ENCODE data around the gene OVOL1.
"Not testable (repeated sequence)": the region's sequence is repeated elsewhere in the genome, so short reads cannot be mapped to it uniquely, and the experiment has no call there.

OVOL1 gene

DNA sequence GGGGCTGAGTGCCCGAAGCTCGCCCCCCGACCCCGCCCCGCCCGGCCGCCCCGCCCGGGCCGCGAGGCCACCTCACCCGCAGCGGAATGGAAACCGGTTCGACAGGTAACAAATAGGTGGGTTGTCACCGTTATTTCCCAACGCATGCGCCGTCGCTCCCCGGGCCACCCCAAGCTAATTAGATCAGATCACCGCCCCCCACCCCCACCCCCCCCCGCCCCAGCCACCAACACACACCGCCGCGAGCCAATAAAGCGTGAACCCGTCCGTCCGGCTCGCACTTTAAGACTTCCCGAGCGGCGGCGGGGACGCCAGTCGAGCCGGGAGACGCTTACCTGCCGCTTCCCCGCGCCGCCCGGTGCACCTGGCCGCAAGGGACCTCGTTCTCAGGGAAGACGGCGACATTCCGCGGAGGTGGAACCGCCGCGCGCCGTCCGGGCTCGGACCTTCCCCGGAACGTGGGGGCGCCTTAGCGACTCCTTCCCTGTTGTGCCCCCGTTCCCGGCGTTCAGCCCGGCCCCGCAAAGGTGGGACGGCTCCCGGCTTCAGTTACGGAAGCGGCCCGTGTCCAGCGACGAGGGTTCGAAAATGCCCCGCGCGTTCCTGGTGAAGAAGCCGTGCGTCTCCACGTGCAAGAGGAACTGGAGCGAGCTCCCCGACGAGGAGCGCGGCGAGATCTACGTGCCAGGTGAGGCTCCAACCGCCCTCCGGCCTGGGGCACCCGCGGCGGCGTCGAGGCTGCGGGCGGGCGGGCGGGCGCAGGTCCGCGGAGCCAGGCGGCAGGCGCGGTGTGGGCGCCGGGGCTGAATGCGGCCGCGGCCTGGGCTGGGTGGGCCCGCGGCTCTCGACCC is at the start of gene OVOL1:
OVOL1 (plus strand) TSS at position 278 of the 851 bp plus-strand sequence; CDS start at position 589, 311 bp downstream.
- DNase-seq = no peak

DNA sequence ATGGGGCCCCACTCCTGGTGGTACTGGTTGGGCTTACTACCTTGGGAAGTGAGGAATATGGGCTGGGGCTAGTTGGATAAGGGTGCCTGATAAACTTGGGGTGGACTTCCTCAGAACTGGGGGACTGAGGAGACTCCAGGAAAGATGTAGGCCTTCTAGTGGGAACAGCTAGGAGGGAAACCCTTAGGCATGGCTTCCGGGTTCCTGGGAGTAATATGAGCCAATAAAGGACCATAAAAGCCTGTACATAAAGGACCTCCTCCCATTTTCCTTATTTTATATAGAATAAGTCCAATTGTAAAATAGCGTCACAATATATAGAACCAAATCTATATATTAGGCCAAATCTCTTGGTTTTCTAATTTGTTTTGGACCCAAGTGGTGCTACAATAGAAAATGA is 47.8 kb upstream of the OVOL1 start:
- no peak for DNase-seq

DNA sequence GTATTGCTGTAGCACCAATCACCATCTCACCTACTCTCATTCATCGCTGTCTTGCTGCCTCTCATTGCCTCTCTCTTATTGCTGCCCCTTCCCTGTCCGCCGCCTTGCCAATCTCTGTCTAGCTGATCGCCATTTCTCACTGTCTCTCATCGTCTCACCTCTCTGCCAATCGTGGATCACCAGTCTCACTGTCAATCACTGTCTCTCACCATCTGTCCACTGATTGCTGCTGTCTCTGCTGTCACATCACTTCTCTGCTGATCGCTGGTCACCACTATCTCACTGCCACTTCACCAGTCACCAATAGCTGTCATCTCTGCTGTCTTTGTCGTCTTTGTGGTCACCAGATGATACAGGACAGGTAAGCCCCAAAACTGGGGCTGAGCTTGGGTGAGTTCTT is 45.7 kb upstream of the OVOL1 start:
- DNase-seq = no peak

DNA sequence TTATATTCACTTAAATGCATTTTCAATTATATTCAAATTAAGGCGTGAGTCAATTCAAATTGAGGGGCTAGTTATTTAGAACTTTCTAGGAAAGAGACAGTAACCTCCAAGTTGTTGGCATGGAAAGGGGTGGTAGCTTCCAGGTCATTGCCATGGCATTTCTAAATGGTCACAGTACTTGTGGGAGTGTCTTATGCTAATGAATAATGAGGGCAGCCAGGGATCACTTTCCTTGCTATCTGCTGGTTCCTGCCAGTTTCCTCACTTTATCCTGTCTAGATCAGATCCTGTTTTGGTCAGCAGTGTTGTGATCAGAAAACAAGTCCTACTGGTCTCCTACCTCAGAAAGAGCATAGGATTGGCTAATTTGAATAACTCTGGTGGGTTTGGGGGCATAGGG is 44.5 kb upstream of the OVOL1 start:
- no peak for DNase-seq

DNA sequence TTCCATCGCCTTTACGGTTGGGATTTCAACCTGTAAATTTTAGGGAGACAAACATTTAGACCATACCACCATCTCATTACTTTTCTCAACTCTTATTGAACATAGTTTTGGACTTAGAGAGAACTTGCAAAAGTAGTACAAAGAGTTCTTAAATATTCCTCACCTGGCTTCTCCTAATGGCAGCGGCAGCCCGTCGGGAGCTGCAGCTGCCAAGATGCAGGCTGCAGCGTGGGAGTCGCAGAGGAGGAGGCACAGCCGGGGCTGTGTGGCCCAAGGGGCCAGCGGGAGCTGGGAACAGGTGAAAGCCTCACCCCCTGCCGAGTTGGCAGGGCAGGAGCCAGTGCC is 43.2 kb upstream of the OVOL1 start:
- DNase-seq = no peak

DNA sequence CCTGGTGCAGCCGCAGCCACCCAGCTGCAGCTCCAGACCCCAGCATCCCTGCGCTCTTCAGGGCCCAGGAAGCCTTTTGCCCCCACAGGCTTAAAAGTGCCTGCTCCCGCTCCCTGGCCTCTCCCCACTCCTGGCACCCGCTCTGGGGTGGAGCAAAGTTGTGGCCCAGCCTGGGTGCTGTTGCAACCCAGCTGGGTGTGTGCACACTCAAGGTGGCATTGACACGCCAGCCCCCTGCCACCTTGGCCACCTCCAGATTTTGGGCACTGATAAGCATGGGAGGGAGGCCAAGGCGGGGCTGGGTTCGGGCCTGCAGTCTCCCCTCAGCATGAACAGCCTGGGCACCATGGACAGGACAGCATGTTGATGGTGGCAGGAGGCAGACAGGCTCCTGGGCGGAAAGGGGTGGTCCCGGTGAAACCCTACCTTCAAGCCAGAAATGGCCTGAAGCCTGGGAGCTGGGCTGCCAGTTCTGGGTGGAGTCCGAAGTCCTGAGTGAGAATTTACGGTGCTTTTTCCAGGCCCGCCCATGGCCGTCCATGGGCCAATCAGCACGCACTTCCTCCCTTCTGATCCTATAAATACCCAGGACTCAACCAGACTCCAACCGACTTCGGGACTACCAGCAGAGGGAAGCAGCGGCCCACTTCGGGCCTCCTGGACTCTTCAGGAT is 42.7 kb upstream of the OVOL1 start:
- no peak for DNase-seq

DNA sequence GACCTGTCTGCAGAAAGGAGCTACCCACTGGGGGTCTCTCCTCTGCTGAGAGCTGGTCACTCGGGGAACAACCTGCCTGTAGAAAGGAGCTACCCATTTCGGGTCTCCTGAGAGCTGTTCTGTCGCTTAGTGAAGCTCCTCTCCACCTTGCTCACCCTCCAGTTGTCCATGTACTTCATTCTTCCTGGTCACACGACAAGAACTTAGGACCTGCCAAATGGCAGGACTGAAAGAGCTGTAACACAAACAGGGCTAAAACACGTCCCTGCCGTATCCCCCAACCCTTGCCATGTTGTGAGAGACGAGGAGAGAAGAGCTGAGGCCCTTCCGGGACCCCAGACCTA is 42.2 kb upstream of the OVOL1 start:
- no peak for DNase-seq

DNA sequence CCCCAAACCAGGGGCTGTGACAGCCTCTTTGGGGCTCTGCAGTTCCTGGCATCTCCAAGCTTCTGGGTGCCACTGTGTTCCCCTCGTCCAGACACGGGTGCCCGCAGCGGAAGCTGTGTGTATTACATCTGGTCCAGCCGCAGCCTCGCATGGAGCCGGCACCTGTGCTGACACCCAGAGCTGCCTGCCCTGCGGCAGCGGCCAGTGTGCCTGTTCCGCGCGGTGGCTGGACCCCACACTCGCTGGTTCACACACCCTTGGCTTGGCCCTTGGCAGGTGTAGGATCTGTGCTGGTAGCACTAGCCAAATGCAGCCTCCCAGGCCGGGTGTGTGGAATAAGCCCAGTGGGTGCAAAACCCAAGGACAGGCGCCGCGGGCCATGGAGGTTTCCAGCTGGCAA is 41.8 kb upstream of the OVOL1 start:
- no peak for DNase-seq

DNA sequence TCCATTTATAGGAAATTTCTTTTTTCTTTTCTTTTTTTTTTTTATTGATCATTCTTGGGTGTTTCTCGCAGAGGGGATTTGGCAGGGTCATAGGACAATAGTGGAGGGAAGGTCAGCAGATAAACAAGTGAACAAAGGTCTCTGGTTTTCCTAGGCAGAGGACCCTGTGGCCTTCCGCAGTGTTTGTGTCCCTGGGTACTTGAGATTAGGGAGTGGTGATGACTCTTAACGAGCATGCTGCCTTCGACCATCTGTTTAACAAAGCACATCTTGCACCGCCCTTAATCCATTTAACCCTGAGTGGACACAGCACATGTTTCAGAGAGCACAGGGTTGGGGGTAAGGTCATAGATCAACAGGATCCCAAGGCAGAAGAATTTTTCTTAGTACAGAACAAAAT is 24.7 kb upstream of the OVOL1 start:
- DNase-seq = not testable (repeated sequence)

DNA sequence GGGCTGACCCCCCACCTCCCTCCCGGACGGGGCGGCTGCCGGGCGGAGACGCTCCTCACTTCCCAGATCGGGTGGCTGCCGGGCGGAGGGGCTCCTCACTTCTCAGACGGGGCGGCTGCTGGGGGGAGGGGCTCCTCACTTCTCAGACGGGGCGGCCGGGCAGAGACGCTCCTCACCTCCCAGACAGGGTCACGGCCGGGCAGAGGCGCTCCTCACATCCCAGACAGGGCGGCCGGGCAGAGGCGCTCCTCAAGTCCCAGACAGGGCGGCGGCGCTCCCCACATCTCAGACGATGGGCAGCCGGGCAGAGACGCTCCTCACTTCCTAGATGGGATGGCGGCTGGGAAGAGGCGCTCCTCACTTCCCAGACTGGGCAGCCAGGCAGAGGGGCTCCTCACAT is 24.0 kb upstream of the OVOL1 start:
- DNase-seq = not testable (repeated sequence)

DNA sequence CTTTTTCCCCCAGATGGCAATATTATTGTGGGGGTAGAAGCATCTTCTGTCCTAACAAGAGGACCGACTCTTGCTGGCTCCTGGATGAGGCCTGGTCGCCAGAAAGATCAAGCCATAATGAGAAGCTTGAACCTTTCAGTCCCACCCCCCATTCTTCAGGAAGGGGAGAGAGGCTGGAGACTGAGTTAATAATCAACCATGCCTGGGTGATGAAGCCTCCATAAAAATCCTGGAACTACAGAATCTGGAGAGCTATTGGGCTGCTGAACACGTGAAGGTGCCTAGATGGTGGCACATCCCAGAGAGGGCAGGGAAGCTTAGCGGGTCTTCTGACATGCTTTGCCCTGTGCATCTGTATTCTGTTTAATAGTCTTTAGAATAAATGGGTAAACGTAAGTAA is 22.4 kb upstream of the OVOL1 start:
- no peak for DNase-seq

DNA sequence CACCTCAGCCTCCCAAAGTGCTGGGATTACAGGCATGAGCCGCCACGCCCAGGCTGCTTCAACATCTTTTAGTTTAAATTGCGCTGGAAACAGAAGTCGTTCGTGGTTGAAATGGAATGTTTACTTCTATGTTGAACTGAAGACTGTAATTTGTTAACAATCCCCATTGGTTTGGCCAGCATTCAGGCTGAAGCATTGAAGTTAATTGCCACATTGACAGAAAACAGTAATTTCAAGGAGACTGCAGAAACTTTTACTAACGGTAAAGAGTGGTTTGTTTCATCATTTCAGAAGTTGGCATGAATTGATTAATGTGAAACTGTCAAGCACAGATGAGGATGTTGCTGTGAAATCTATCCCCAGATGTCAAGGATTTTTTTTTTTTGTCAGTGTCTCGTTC is 20.3 kb upstream of the OVOL1 start:
- no peak for DNase-seq

DNA sequence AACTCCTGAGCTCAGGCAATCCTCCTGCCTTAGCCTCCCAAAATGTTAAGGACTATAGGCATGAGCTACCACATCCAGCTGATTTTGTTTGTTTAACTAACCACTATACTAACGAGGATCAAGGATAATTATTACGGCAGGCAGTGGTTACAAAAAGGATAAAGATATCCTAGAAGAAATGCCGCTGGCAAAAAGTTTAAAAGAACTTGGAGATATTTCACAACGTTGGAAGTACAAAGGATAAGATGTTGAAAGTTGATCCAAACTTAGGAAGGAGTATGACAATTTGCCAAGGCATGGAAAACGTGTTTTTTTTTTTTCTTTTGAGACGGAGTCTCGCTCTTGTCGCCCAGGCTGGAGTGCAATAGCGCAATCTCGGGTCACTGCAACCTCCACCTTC is 19.5 kb upstream of the OVOL1 start:
- no peak for DNase-seq

DNA sequence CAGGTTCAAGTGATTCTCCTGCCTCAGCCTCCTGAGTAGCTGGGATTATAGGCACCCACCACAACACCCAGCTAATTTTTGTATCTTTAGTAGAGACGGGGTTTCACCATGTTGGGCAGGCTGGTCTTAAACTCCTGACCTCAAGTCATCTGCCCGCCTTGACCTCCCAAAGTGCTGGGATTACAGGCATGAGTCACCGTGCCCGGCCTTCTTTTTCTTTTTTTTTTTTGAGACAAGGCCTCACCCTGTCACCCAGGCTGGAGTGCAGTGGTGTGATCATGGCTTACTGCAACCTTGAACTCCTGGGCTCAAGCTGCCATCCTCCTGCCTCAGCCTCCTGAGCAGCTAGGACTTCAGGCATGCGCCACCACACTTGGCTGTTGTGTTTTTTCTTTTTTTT is 19.1 kb upstream of the OVOL1 start:
- not testable (repeated sequence) for DNase-seq

DNA sequence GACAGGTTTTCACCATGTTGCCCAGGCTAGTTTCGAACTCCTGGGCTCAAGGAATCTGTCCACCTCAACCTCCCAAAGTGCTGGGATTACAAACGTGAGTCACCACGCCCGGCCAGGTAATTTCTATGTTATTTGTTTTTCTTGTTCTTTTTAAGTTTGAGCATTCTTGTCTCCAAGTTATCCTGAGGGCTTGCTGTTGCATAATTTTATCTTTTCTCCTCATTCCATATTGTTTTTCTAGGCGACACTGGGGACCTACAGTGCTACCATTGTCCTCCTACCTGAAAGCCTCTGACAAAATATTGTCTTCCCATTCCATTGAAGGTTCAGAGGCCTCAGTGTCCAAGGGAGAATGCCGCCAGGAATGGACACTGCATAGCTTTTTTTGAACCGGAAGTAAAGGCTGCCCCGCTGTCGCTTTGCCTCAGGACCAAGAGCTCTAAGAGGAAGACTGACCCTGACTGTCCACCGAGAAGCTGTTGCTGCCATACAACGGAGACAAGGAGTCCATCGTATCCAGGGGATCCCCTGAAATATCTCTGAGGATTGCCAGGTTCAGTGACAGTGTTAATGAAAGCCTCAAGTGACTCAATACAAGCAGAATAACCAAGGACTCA is 15.8 kb upstream of the OVOL1 start:
- DNase-seq = no peak

DNA sequence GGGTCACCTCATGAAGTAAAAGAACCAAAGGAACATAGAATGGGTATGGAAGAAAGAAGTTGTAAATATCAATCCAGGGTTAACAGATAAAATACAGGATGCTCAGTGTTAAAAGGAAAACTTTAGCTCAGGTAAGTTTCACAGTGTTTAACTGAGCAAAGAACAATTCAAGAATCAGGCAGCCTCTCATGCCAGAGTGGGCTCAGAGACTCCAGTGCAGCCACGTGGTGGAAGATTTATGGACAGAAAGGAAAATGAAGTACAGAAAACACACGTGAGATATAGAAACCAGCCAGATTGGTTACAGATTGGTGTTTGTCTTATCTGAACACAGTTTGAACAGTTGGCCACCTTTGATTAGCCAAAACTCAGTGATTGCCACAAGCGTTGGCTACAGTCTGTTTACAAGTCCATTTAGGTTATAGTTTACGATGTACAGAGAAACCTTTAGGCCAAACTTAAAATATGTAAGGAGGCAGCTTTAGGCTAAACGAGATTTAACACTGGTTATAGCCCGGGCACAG is 15.2 kb upstream of the OVOL1 start:
- no peak for DNase-seq

DNA sequence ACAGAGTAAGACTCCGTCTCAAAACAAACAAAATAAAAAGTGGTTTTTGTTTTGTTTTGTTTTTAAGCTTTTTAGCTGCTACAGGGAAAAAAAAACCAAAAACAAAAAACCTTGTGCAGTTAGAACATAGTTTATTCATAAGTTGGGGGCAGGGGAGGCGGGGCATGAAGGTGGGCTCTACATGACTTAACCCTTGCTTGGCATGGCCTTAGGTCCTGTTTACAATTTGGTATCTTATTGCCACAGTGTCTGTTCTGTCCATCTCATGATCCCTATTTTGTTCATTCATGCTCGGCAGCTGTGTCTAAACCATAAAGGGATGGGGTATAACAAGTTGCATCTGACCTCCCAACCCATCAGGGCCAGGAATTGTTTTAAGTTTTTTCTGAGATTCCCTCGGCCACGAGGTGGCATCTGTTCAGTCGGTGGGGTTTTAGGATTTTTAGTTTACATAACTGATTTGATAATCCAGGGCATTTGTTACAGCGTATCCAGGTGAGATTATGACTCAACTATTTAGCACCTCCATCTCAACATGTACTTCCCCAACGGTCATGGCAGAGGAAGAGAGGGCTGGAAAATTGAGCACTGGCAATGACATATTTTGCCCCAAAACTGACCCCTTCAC is 13.0 kb upstream of the OVOL1 start:
- no peak for DNase-seq

DNA sequence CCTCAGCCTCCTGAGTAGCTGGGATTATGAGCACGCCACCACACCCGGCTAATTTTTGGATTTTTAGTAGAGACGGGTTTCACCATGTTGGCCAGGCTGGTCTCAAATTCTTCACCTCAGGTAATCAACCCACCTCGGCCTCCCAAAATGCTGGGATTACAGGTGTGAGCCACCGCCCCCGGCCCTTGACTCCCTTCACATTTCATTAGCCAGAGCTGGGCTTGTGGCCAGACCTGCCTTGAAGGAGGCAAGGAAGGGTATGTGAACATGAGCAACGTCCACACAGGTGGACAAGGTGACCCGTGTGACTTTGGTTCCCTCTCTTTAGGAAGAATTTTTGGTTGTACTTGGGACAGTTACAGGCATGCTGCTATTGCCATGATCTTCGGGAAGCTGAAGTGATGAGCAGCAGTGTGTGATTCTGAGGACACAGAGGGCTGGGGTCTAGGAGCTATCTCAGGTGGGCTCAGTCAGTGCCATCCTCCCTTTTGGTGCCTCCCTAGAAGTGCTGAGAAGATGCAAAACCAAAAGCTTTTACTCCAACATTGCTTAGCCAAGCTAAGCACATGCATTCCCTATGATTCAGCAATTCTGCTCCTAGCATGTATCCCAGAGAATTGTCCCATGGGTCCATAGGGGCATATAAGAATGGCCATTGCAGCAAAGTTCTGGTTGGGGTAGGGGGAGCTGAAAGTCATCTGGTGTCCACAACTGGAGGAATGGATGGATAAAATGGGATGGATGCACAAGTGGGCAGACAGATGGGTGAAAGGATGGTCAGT is 12.1 kb upstream of the OVOL1 start:
- DNase-seq = no peak

DNA sequence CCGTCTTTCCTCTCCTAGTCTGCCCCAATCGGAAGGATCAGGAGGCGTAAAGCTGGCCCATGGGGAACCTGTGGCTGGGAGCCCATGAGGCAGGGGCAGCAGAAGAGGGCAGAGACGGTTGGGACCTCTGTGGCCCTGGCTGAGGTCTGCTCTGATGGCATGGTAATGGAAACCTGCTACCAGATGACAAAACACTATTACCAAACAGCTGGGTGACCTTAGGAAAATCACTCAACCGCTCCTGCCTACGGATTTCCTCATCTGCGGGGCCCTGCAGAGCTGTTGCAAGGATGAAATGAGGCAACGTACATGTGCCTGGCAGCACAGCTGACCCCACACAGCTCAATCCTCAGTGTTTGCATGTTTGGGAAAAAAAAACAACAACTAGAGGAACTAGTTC is 10.7 kb upstream of the OVOL1 start:
- no peak for DNase-seq

DNA sequence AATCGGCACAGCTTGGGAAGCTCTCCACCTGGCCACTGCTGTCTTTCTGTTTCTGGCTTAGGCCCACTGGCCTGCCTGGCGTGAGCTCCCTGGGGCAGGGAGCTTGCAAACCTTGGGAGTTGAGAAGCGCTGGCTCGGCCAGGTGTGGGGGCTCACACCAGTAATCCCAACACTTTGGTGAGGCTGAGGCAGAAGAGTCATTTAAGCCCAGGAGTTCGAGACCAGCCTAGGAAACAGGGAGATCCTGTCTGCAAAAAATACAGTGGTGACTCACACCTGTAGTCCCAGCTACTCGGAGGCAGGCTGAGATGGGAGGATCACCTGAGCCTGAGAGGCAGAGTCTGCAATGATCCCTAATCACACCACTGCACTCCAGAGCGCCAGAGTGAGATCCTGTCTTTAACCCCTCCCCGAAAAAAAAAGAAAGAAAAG is 10.1 kb upstream of the OVOL1 start:
- no peak for DNase-seq

DNA sequence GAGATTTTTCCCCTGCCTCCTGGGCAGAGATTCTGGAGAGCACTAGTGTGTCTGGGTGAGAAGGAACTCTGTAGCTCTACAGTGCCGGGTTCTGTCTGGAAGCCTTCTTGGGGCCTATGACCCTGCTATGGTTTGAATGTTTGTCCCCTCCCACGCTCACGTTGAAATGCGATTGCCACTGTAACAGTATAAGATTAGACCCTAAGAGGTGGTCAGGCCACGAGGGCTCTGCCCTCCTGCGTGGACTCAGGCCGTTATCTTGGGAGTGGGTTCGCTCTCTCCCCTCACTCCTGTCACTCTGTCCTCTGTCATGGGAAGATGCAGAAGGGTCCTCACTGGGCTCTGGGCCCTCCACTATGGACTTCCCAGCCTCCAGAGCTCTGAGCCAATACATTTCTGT is 9.6 kb upstream of the OVOL1 start:
- no peak for DNase-seq

DNA sequence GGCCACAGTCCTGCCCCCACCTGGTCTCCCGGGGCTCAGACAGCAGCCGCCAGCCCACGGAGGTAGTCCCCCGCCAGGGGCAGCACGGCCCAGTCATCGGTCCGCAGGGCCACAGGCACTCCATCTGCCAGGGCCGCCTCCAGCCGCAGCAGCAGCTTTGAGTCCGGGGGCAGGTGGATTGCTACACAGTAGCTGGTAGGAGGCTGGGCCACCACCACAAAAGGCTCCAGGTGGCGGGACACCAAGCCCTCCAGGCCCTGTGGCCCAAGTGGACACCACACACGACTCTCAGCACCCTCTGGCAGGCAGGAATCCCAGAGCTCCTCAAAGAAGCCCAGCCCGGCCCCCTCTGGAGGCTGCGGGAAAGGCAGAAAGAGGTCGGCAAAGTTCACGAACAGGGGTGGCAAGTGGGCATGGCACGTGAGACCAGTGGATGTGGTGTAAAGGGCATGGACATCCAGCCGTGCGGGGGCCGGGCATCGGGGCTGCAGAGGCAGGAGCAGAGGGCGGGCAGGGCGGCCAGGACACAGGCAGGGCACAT is 9.0 kb upstream of the OVOL1 start:
- no peak for DNase-seq

Measured in cortex of kidney (tissue), 1 donor.